Measurements from ENCODE around the gene CSMD2.

The CSMD2 gene

DNA sequence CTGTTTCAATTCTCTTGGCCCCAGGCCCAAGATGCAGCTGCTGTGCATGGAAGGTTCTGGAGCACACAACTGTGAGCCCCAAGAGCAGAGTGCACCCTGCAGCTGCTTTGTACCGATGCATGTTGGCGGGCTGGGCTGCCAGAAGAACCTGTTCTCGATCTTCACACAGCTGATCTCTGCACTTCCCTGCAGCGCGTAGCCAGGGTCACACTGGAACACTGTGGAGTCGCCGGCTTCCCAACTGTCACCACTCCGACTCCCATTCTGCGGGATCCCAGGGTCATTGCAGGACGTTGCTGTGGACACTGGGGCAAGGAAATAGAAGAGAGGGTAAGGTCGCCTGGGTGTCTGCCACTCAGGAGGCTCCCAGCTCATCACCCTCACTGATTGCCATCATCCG lies 507.2 kb downstream of the CSMD2 start:
- DNase-seq: no peak

DNA sequence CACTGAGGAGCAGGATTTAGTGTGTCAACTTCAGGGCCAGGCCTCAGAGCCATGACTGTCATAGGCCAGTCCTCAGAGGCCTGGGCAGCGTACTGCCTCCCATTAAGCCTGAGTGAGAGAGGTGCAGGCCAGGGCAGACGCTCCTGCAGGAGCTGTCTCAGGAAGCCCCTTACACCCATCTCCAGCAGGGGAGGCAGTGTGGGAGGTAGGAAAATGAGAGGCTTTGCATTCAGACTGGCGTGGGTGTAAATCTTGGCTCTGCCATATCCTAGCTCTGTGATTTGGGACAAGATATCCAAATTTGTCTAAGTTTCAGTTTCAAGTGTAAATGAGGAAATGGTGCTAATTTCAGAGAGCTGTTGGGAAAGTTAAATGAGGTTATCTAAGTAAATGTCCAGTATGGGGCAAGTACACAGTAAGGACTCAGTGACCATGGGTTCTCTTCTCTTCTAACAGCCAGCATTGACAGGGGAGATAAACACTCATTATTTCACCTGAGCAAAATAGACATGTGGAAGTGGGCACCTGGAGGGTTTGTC lies 508.5 kb downstream of the CSMD2 start:
- DNase-seq: no peak

DNA sequence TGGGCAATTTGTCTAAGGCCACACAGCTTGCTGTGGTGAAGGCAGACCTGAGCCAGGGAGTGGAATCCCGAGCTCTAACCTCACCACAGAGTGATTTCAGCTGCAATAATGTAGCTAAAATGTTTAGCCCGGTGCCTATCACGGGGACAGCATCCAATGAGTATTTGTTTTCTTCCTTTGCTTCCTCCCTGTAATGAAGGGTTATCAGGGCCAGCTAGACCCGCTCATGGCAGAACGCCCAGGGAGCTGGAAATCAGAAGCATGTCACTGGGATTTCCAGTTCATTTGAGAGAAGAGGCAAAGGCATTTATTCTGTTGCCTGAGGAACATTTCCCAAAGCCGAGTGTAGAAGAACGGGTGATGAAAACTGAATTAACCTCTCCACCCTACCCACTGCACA lies 509.5 kb downstream of the CSMD2 start:
- DNase-seq: no peak

DNA sequence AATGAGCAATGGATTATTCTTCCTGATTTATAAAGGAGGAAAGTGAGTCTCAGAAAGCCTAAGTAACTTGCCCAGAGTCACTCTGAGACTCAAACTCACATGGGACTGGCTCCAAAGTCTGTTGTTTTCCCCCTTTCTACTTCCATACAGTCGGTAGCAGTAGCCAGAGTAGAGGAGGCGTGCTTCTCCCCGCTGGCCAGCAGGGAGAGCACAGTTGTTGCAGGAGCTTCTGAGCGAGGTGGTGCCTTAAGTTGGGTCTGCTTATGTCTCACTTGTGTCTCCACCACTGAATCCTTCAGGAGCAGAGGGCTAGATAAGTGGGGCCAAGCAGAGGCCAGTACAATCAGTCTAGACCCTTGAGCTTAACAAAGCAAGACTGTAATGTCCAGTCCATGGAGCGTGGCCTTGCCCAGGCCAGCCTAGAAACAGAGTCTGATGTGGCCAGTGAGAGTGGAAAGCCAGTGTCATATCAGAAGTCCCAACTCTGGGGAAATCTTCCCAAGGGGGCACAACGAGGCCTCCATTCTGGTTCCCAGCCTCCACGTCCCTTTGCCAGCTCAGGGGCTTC lies 510.7 kb downstream of the CSMD2 start:
- DNase-seq: no peak

DNA sequence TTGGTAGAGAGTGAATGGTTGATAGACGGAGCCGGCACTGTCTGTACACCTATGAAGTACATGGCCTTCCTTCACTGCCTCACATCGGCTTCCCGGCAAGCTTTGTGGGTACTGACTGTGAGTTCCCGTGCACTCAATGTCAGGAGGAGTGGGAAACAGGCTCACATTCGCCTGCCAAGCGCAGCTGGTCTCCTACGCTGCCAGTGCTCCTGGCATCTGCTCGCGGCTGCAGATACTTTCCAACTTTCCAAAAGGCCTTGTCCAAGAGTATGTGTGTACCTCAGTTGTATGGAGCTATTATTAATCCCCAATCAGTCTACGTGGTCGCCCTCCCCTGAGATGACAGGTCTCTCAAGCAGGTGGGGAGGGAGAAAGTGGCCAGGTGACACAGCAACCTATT lies 511.8 kb downstream of the CSMD2 start:
- no peak for DNase-seq

DNA sequence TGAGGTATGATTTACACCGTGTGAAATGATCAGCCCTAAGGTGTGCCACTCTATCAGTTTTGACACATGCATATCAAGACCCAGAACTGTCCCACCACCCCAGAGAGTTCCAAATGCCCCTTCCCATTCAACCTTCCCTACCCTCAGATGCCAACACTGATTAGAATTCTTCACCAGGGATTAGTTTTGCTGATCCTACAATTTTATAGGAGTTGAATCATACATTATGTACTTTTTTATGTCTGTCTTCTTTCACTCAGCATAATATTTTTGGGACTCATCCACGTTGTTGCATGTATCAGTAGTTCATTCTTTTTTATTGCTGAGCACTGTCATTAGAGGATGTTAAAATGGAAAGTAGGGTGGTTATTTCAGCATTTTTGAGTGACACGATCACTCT lies 514.3 kb downstream of the CSMD2 start:
- DNase-seq: no peak

DNA sequence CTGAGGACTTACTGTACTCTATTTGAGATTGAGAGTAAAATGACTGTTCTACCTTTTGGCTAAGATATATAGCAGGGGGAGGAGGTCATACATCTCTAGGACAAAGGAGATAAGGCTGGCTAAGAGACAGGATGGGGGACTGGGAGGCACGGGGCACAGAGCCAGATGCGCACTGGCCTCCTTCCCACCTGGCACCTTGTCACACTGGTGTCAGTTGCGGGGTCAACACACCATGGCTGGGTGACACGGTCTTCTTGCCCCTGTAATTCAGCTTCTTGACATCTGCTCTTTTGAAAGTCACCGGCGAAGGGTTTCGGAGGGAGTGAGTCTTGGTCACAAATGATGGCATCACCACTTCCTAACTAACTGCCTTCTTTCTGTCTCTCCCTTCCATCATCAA lies 515.3 kb downstream of the CSMD2 start:
- no peak for DNase-seq

DNA sequence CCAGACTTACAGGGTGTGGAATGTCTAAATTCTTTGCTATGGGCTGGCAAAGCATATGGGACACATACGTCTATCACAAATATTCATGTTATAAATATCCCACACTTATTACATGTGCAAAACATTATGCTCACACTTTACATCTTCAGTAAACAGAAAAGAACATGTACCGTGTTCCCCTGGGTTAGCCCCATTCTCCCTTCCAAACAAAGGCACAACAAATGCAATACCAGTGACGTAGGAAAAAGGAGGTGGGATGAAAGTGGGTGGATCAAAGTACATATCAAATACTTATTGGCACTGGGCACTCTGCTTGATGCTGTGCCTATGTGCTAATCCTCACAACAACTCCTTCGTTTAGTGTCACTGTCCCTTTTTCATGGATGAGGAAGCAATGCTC lies 521.8 kb downstream of the CSMD2 start:
- DNase-seq: no peak

DNA sequence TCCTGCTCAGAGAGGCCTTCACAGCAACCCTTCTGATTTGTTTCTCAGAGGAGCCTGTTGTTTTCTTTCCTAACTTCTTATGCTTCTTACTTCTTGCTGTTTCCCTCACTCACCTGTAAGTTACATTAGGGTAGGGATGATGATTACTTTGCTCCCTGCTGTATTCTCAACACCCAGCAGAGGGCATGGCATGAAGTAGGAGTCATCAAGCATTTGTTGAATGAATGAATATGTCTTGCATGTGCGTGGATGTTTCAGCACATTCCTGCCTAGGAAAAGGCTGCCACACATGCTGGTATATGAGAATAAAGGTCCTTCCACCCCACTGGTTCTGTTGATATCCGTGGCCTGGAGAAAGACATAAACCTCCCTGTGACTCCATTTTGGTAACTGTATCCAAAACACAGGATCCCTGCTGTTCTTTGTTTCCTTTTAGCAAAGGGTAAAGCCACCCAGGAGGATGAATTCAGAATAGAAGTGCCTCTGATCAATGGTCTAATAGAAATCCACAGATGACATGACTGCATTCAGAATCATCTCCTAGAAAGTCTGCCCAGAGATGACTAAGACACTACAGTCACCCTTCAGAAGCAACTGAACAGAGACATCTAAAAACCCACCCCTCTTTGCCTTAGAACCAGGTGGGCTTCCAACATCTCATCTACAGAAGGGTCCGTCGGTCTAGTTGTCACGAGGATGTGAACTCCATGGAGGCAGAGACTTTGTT lies 523.8 kb downstream of the CSMD2 start:
- DNase-seq: peak; percentile 7

DNA sequence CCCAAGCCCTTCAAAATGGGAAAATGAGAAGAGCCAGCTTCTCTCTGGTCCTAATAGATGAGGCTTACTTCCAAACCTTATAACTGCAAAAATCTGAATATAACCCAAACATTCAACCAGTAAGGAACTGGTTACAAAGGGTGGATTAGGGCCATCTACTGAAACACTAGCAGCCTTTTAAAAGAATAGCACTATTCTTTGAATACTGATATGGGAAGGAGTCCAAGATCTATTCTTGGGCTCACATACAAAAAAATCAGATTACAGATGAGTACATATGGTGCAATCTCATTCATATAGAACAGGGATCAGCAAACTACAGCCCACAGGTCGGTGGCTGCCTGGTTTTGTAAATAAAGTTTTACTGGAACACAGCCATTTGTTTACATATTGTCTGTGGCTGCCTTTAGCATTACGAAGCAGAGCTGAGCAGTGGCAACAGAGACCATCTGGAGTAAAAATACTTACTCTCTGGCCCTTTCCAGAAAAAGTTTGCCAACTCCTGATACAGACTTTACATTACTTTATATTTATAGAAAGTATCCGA lies 524.8 kb downstream of the CSMD2 start:
- no peak for DNase-seq

DNA sequence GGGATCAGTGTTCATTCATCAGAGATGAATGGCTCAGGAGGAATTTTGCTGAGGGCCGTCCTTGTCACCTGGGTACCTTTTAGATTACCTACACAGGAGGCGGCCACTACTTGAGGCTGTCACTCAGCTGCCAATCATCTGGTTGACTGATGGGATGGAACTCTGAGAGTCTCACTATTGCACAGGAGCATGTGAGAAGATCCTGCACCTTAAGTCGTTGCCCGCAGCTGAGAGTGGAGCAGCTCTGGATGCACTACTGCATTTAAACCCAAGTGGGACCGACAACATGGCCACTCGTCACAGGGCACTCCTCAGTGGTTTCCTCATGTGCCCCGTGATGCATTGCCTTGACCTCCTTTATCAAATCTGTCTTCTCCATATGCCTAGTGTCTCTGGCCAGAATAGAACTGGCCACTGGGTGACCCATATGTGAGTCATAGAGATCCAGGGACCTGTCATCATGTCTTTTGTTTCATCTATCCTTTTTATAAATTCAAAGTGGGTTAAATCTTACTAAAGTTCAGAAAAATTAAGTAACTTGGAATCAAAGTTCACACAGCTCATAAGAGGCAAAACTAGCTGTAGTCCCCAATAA lies 527.1 kb downstream of the CSMD2 start:
- DNase-seq: no peak

DNA sequence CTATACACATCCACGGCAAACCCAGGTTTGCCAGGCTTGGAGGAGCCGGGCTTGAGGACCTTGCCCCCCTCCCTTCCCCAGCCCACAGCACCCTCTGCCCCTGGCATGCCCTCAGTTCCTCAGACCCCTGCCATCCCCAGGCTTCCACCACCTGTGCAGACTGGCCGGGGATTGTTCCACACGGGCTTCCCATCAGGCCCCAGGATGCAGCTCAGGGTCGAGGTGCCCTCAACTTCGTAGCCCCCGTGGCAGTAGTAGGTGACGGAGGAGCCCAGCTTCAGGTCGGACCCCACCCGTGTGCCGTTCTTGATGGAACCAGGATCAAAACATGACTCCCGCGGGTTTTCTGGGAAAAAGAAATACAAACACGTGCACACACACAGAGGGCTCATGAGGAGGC lies 528.8 kb downstream of the CSMD2 start:
- no peak for DNase-seq

DNA sequence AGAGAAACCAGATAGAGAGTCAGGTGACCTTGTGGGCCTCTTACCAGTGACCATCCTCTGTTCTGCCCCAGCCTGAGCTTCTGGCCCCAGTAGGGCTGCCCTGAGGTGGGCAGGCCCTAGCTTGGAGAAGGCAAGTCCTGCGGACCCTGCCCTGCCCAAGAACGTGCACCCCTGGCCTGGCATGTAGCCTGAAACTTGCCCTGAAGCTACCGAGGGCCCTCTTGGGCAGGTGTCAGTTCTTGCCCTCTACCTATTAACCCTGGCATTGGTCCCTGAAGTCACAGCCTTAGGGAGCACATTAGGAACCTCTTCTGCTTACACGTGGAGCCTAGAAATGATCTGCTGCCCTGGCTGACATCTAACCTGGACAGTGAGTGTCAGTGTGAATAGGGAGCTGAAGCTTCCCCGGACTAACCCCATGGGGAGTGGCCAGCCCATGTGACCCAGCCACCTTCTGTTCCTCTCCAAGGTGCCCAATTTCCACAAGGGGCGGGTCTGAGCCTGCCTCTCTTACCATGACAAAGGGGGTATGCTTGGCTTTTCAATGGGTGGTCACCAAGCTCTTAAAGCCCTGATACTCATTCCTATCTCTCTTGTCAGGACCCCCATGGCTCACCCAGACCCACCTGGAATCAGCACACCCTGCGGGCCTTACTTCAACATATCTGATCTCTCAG lies 529.6 kb downstream of the CSMD2 start:
- no peak for DNase-seq

DNA sequence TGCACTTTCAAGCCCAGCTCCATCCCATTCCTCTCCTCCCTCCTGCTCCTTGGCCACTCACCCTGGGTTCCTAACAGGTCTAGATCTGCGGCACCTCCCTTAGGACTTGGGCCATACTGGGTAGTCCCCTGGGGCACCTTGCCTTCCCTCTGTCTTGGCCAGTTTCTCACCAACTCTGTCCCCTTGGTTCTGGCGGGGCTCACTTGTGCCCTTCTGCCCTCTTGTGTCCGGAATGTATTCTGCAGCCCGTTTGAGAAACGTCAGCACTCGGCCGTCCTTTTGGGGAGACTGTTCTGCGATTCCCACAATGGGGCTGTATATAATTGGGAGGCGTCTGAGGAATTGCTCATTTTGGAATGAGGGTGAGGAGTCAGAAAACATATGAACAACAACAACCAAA lies 530.2 kb downstream of the CSMD2 start:
- DNase-seq: peak; percentile 46

DNA sequence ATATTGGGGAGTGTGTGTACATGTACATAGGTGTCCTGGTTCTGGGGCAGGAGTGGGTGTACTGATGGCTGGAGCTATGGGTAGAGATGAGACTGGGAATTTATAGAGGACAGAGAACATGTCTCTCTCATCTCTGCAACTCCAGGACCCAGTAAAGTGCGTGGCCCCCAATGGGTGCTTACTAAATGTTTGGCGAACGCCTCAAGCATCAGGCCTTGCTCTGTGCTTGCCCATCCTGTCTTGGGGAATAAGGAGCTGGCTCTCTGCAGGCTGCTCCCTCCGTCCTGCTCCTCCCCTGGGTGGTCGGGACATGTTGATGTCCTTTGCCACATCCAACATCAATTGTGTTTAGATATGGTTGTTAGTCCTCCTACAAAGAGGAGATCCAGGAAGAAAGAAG lies 530.9 kb downstream of the CSMD2 start:
- DNase-seq: no peak

DNA sequence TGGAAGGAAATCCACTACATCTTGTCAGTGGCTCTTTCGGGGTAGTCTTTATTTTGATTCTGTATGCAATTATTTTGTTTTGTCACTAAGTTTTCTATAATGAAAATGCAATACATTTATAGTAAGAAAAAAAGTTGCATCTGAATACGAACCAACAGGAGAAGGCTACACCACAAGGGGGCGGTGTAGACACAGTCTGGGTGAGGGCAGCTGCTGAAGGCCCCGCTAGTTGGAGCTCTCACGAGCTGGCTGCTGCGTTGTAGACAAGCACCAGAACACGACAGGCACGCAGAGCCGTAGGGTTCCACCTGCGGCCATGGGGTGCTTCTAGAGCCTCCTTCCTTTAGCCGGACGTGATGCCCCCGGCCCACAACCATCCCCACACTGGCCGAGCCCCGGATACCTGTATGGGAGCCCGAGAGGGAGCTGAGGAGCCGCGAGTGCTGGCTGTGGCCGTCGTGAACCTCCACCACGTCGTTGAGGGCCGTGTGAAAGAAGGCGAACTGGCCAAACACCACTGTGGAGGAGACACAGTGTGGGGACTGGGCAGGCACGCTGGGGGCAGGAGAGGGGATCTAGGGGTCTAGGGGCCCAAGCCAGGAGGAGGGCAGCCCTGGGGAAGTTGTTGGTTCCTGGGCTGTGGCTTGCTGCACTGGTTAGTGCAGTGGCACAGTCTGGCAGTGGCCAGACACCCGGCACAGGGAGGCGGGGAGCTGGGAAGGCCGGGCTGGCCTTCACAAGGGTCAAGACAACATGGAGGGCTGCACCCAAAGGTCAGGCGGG lies 531.8 kb downstream of the CSMD2 start:
- DNase-seq: peak; percentile 95

DNA sequence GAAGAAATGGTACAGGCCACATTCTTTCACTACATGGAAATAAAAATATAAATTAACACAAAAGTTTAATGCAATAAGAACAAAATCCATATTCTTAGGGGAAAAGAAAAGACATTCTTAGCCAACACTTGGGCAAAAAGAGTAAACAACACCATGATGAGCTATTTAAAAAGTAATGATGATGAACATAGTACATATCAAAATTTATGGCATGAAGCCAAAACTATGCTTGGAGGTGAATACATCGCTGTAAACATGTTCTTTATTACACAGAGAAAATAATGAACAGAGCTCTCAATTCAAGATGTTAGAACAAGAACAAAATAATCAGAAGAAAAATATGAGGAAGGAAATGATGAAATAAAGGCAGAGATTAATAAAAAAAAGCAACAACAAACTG lies 534.3 kb downstream of the CSMD2 start:
- no peak for DNase-seq

DNA sequence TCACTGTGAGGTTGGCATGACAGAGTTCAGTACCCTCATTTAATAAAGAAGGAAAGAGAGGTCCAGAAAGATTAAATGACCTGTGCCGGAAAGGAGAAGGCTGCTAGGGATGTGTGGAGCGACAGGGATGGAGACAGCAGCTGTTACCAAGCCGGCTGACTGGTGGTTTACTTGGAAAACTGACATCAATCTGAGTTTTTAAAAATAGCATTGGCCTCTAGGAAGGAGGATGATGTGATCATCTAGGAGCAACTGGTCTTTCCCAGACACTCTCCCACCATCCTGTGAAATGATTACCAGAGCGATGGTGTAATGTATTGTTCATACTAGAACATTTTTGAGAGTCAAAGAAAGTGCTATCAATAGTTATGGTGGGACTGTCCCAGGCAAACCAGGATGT lies 538.2 kb downstream of the CSMD2 start:
- no peak for DNase-seq

DNA sequence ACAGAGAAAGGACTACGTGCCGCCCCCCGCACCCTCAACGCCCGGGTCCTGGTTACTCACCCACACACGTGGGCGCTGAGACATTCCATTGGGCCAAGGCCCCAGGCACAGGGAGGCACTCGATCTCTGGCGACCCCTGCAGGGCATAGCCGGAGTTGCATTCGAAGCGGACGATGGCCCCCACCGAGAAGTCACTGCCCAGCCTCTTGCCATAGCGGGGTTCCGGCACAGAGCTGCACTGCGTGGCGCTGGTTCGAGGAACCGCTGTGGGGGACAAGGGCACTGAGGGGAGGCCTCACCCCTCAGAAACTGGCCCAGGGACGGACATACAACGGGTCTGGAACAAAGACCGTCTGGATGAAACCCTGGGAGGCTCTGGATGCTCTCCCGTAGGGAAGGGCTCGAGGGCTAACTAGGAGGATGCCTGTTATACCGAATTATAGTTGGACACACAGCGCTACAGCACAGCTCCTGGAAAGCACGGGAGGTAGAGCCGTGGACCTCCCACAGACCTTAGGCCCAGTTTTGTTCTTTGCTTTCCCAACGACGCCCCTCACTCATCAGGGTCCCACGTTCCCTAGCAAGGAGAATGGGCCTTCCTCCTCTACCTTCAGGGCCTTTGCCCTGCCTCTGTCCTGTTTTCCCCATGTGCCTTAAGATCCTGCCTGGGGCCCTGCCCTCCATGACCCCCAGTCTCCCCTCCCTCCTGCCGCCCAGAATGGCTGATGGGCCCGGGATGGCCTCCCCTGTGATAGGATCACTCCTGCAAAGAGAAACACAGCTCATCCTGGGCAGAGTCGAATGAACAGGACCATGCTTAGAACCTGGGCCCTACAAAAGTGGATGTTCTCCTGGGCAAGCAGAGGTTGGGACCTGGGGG lies 539.8 kb downstream of the CSMD2 start:
- DNase-seq: peak; percentile 25

DNA sequence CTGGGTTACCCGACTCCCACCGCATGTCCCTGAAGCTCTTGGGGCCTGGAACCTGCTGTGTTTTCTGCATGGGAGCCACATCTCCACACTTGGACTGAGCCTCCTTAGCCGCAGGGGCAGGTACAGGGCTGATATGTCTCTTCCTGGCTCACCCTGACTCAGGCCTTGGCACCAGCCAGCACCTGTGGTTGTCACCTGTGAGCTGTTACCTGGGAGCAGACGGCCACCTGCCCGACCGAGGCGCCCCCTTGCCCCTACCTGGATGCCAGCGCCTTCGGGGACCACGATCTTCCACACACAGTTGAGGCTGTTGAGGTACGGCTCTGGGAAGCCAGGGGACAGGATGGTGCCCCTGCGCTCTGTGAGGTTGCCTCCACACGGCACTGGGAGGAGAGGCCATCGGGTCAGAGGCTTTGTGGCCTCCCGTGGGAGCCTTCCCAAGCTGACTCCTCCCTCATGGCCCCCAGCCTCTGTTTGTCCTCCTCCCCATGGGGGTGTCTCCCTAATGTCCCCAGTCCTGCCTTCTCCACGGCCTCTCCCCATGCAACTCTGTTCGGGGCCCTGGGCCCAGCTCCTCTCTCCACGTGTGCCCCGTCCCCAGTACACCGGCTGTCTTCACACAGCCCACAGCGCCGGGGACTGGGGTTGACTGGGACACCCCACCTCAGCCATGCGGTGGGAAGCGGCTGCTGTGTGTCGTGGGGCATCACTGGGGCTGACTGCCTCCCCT lies 540.6 kb downstream of the CSMD2 start:
- DNase-seq: no peak

DNA sequence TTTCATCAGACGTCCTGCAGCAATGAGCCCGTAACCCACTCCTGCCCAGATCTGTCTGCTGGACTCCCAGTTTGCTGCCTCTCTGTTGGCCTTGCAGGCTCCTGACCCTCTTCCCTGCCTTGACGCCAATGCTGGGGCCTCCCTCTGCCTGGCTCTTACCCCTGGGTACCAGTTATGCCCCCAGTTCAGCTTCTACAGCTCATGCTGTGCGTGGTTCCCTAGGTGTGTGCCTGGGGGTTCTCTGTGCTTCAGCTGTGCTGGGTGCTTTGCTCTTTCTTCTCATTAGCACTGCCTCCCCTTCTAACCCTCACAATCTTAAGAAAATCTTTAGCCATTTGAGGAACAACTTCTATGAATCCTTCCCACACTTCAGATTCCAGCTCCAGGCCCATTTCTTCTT lies 541.2 kb downstream of the CSMD2 start:
- DNase-seq: no peak
